Loucy (cell line): ENCODE measurements around the gene HEXIM1.

ENCODE experiments used
- H2AFZ ChIP-seq: fragments of 200-600 bp; sonication (generic); 2 replicates; pipeline ENCODE4 v1.6.0; 2016; ENCODE audit warnings: antibody characterized with exemption, mild to moderate bottlenecking, low read length, moderate library complexity
- H3F3A ChIP-seq: fragments of 200-600 bp; 2 replicates; pipeline ENCODE4 v1.6.0; 2016; ENCODE audit warnings: antibody characterized with exemption, low read depth, mild to moderate bottlenecking
- H3K27me3 ChIP-seq: fragments of 200-600 bp; sonication (generic); 2 replicates; pipeline ENCODE4 v1.6.1; 2014; ENCODE audit warnings: low read length, mild to moderate bottlenecking; ENCODE audit not compliant: insufficient read depth, poor library complexity, severe bottlenecking
- H3K36me3 ChIP-seq: fragments of 200-600 bp; sonication (generic); 2 replicates; pipeline ENCODE4 v1.6.1; 2016; ENCODE audit warnings: low read length; ENCODE audit not compliant: insufficient read depth
- H3K4me1 ChIP-seq: fragments of 200-600 bp; sonication (generic); 2 replicates; pipeline ENCODE4 v1.5.1; 2014; ENCODE audit warnings: low read length, mild to moderate bottlenecking; ENCODE audit not compliant: insufficient read depth, poor library complexity, severe bottlenecking
- H3K4me2 ChIP-seq: fragments of 200-600 bp; sonication (generic); 2 replicates; pipeline ENCODE4 v1.6.0; 2014; ENCODE audit warnings: antibody characterized with exemption, low read length, low read depth, mild to moderate bottlenecking; ENCODE audit not compliant: poor library complexity, severe bottlenecking
- H3K4me3 ChIP-seq: fragments of 200-600 bp; sonication (generic); 2 replicates; pipeline ENCODE4 v1.5.1; 2014; ENCODE audit warnings: low read length, mild to moderate bottlenecking, mixed read lengths; ENCODE audit not compliant: poor library complexity, severe bottlenecking
- H3K79me2 ChIP-seq: fragments of 200-600 bp; sonication (generic); 2 replicates; pipeline ENCODE4 v1.6.1; 2014; ENCODE audit warnings: low read length; ENCODE audit not compliant: insufficient read depth
- H3K9ac ChIP-seq: fragments of 200-600 bp; sonication (generic); 2 replicates; pipeline ENCODE4 v1.6.0; 2014; ENCODE audit warnings: mild to moderate bottlenecking, low read depth, low read length, moderate library complexity; ENCODE audit not compliant: poor library complexity, severe bottlenecking
- H3K9me2 ChIP-seq: fragments of 200-600 bp; sonication (generic); replicated peaks from 2 replicates; pipeline ENCODE4 v1.6.1; 2016; ENCODE audit warnings: low read depth, low read length, mixed read lengths
- H3K9me3 ChIP-seq: fragments of 200-600 bp; sonication (generic); 2 replicates; pipeline ENCODE4 v1.6.1; 2014; ENCODE audit warnings: mild to moderate bottlenecking, antibody characterized with exemption, low read length, low read depth; ENCODE audit not compliant: insufficient read depth
- H4K20me1 ChIP-seq: fragments of 200-600 bp; sonication (generic); 2 replicates; pipeline ENCODE4 v1.6.0; 2014; ENCODE audit warnings: antibody characterized with exemption, low read length, mild to moderate bottlenecking; ENCODE audit not compliant: insufficient read depth, poor library complexity, severe bottlenecking
- CTCF ChIP-seq: fragments of 200-600 bp; sonication (generic); conservative IDR thresholded peaks from 2 replicates; pipeline ENCODE4 v1.5.1; 2014; ENCODE audit warnings: mild to moderate bottlenecking, antibody characterized with exemption, low read length
- EZH2phosphoT487 ChIP-seq: fragments of 200-600 bp; IDR thresholded peaks from 2 replicates; pipeline ENCODE4 v1.6.1; 2018; ENCODE audit warnings: antibody characterized with exemption, mild to moderate bottlenecking, moderate library complexity, borderline replicate concordance

Gene HEXIM1

GRCh38 chr17:45135978-45136791 lies 12.1 kb upstream of the HEXIM1 start:
- Histone ChIP-seq H4K20me1 (no peaks in the 10 kb centered on the region), H3K36me3 (no peaks in the 10 kb centered on the region), H3F3A (no peaks in the 10 kb centered on the region), H3K9me2 (no peaks in the 10 kb centered on the region), H3K27me3 (no peaks in the 10 kb centered on the region), H3K9me3 (no peaks in the 10 kb centered on the region), H2AFZ (peak overlapping the region; percentile 85), H3K4me3 (peak overlapping the region; percentile 87), H3K4me1 (peaks cover 16% of the 10 kb centered on the region), H3K9ac (peak overlapping the region; percentile 79), H3K4me2 (peak overlapping the region; percentile 91), H3K79me2 (peaks cover 14% of the 10 kb centered on the region; the same call in 1 of the 2 replicates)
- TF ChIP-seq CTCF (no peak), EZH2phosphoT487 (no peak)

GRCh38 chr17:45136846-45137560 lies 11.3 kb upstream of the HEXIM1 start:
- Histone ChIP-seq H3K9ac (peak overlapping the region; percentile 79), H4K20me1 (no peaks in the 10 kb centered on the region), H3K4me1 (peaks cover 16% of the 10 kb centered on the region), H2AFZ (no peak overlapping the region), H3K27me3 (no peaks in the 10 kb centered on the region), H3K4me3 (peak overlapping the region; percentile 87), H3K36me3 (no peaks in the 10 kb centered on the region), H3K9me3 (no peaks in the 10 kb centered on the region), H3K4me2 (peak overlapping the region; percentile 91), H3K9me2 (no peaks in the 10 kb centered on the region), H3K79me2 (peaks cover 14% of the 10 kb centered on the region; the same call in 1 of the 2 replicates), H3F3A (no peaks in the 10 kb centered on the region)
- TF ChIP-seq EZH2phosphoT487, result no peak
- no peak for TF ChIP-seq CTCF

- Histone ChIP-seq H3F3A (no peaks in the 10 kb centered on the region), H3K4me2 (no peak overlapping the region), H3K36me3 (no peaks in the 10 kb centered on the region), H4K20me1 (no peaks in the 10 kb centered on the region), H3K4me3 (no peak overlapping the region), H3K9me2 (no peaks in the 10 kb centered on the region), H3K4me1 (peaks cover 14% of the 10 kb centered on the region), H3K9ac (peak overlapping the region; percentile 79), H3K27me3 (no peaks in the 10 kb centered on the region), H3K79me2 (peaks cover 14% of the 10 kb centered on the region; the same call in 1 of the 2 replicates), H3K9me3 (no peaks in the 10 kb centered on the region), H2AFZ (no peak overlapping the region)
- TF ChIP-seq EZH2phosphoT487 (no peak), CTCF (no peak)
These were observed 10.5 kb upstream of the HEXIM1 start for GRCh38 chr17:45137561-45138305.
